Stimulated activated naive CD8-positive, alpha-beta T cell treated with anti-CD3 and anti-CD28 coated beads, Interleukin-15, amount 100 ng/mL, for 72 hours (primary cell): ENCODE results near the gene HES1.

Source experiments
- ATAC-seq: fragments of 150-1000 bp; cut with Tn5 transposase; 2 replicates; pipeline ENCODE4 v1.10.0; 2021; ENCODE audit warnings: mild to moderate bottlenecking, moderate library complexity
- DNase-seq, 2 donors: peaks; one replicate each; pipeline ENCODE4 v3.0.0; 2021 to 2022
- H3K27ac Mint-ChIP-seq, 2 donors: one replicate each; pipeline ENCODE4 v1.8.0; 2022; ENCODE audit warnings: mild to moderate bottlenecking in 2 of 2, mixed read lengths in 2 of 2, moderate library complexity in 2 of 2
- H3K27me3 Mint-ChIP-seq: one replicate; pipeline ENCODE4 v1.8.0; 2022; ENCODE audit warnings: mixed read lengths
- H3K4me1 Mint-ChIP-seq: one replicate; pipeline ENCODE4 v1.8.0; 2022; ENCODE audit warnings: mild to moderate bottlenecking, mixed read lengths
- H3K4me3 Mint-ChIP-seq, 2 donors: one replicate each; pipeline ENCODE4 v1.8.0; 2022; ENCODE audit warnings: mild to moderate bottlenecking in 2 of 2, mixed read lengths in 2 of 2, moderate library complexity in 1 of 2
- H3K9me3 Mint-ChIP-seq, 2 donors: one replicate each; pipeline ENCODE4 v1.8.0; 2022; ENCODE audit warnings: mixed read lengths in 2 of 2

Gene HES1

DNA sequence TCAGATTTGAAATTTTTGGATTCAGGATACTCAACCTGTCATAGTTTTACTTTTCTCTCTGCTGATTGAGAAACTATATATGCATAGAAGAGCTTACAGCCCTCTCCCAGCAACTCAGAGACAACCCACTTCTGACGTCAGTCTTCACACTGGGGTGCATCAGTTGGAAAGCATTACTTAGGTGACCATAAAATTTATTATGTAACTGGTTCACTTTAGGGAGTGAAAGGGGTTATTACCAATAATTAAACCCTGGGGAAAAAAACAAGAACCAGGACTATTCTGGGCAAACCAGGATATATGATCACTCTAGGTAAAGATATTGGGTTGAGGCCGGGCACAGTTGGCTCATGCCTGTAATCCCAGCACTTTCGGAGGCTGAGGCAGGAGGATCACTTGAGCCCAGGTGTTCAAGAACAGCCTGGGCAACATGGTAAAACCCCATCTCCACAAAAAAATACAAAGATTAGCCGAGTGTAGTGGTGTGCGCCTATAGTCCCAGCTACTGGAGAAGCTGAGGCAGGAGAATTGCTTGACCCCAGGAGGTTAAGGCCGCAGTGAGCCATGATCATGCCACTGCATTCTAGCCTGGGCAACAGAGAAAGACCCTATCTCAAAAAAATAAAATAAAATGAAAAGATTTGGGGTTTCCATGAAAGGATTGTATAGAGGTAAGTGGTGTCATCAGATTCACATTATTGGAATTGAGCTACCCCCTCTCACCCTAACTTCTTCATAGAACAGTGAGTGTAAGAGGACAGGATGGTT, 27.1 kb downstream of the HES1 start:
- H3K27me3 Mint-ChIP-seq = peaks cover 59% of the 10 kb centered on the region

GRCh38 chr3:194163697-194164096, 27.7 kb downstream of the HES1 start:
- H3K4me1 Mint-ChIP-seq = no peaks in the 10 kb centered on the region
- ATAC-seq = no peak
- H3K27ac Mint-ChIP-seq = no peak overlapping the region
- DNase-seq = no peak
- peaks cover 64% of the 10 kb centered on the region for H3K27me3 Mint-ChIP-seq
- H3K9me3 Mint-ChIP-seq = no peaks in the 10 kb centered on the region
- no peak overlapping the region for H3K4me3 Mint-ChIP-seq

More for the DNA sequence above, 27.1 kb downstream of the HES1 start:
- Mint-ChIP-seq H3K9me3 (no peaks in the 10 kb centered on the region), H3K4me1 (no peaks in the 10 kb centered on the region), H3K27ac (no peak overlapping the region), H3K4me3 (no peak overlapping the region)
- DNase-seq = no peak
- ATAC-seq = no peak

DNA sequence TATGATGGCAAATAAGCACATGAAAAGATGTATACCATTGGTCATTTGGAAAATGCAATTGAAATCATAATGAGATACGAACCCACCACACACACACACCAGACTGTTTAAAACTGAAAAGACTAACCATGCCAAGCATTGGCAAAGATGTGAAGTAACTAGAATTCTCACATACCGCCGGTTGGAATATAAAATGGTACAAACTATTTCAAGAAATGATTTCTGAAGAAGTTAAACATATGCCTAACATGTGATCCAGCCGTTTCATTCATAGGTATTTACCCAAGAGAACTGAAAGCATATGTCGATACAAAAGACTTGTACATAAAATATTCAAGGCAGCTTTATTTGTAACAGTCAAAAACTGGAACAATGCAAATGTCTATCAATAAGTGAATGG, 28.9 kb downstream of the HES1 start:
- Mint-ChIP-seq H3K9me3 (no peaks in the 10 kb centered on the region), H3K4me3 (no peak overlapping the region), H3K4me1 (no peaks in the 10 kb centered on the region), H3K27ac (no peak overlapping the region), H3K27me3 (peaks cover 75% of the 10 kb centered on the region)
- DNase-seq (no peak), ATAC-seq (no peak)

DNA sequence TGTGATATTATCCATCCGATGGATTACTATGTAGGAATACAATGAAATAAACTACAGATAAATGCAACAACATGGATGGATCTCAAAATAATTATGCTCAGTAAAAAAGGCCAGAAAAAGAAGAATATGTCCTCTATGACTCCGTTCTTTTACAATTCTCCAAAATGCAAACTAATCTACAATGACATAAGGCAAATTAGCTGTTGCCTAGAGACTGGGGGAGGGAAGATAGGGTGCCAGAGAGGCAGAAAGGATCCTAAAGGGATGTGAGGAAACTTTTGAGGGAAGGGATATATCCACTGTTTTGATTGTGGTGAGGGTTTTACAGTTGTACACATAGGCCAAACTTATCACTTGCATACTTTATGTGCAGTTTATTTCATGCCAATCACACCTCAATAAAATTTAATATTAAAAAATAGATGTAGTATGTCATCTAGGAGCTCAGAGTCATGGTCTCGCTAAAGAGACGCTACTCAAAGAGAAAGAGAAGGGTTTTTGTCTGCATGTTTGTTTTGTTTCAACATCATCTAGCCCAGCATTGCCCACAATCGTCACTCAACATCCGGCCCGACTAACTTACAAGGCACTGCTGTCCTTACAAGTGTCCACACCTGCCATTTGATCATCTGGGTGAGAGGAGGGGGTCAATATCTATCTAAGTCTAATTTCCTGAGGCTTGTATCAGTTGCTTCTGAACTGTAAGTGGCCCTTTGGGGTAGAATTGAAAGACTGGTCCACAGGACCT, 29.5 kb downstream of the HES1 start:
- H3K4me3 Mint-ChIP-seq = no peak overlapping the region
- H3K27ac Mint-ChIP-seq = no peak overlapping the region
- peaks cover 70% of the 10 kb centered on the region for H3K27me3 Mint-ChIP-seq
- H3K4me1 Mint-ChIP-seq = no peaks in the 10 kb centered on the region
- ATAC-seq (no peak), DNase-seq (no peak)
- H3K9me3 Mint-ChIP-seq = no peaks in the 10 kb centered on the region

- Mint-ChIP-seq H3K9me3 (no peaks in the 10 kb centered on the region), H3K27me3 (peaks cover 56% of the 10 kb centered on the region)
- ATAC-seq = no peak
Measured at GRCh38 chr3:194166682-194167479, 30.9 kb downstream of the HES1 start.

DNA sequence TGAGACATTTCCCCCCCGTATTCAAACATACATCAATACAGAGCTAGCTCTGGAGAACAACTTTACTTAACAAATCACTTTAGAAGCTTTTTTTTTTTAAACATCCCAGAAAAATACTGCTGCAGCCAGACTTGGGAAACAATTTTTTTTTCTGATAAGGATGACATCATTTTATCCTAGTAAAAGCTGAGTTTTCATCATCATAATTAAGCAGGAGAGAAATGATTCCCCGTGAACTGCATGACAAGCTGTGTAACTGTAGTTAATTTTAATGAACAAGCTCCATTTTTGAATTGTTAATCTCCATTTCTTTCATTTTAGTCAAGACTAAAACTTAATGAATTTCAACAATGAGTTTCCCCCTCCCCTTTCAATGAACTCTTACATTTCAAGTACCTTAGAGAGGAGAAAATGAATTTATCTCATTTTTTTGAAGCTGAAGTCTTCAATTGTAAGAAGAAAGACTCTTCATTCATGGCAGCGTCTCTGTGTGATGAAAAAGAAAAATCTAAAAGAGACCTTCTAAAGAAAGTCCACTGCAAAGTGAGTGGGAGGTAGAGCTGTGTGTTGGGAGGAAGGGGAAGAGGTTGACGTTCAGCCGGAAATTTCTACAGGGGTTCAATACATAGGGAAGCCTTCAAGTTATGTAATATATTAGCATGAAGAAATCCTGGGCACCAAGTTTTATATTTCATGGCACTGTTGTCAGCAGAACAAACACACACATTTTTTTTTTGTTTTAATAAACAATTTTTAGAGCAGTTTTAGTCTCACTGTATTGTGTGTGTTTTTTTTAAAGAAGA, 31.7 kb downstream of the HES1 start:
- Mint-ChIP-seq H3K9me3 (no peaks in the 10 kb centered on the region), H3K27me3 (peaks cover 49% of the 10 kb centered on the region), H3K4me1 (no peaks in the 10 kb centered on the region), H3K27ac (no peak overlapping the region), H3K4me3 (no peak overlapping the region)
- ATAC-seq (no peak), DNase-seq (no peak)

More at GRCh38 chr3:194166682-194167479, 30.9 kb downstream of the HES1 start:
- Mint-ChIP-seq H3K4me3 (no peak overlapping the region), H3K27ac (no peak overlapping the region), H3K4me1 (no peaks in the 10 kb centered on the region)
- DNase-seq = no peak

DNA sequence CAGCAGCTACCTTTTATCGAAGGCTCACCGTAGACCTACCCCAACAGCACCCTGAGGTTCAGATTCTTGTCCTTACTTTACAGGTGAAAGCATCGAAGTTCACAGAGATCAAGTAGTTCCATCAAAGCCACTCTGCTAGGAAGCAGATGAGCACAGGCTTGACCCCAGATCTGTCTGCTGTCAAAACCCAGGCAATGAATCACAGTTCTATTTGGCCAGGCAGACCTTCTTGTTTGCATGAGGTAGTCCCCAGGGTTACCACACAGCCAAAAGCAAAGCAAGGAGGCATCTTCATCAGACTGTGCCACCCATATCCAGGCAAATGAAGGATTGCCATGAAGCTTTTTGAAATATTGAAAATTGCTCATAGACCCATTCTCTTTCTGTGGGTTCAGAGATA, 33.0 kb downstream of the HES1 start:
- H3K27me3 Mint-ChIP-seq = peaks cover 44% of the 10 kb centered on the region
- H3K27ac Mint-ChIP-seq = no peak overlapping the region
- H3K4me1 Mint-ChIP-seq = no peaks in the 10 kb centered on the region
- ATAC-seq (no peak), DNase-seq (no peak)
- H3K9me3 Mint-ChIP-seq = no peaks in the 10 kb centered on the region
- no peak overlapping the region for H3K4me3 Mint-ChIP-seq

- Mint-ChIP-seq H3K4me3 (no peak overlapping the region), H3K9me3 (no peaks in the 10 kb centered on the region), H3K27me3 (peaks cover 39% of the 10 kb centered on the region), H3K27ac (no peak overlapping the region), H3K4me1 (no peaks in the 10 kb centered on the region)
- ATAC-seq = no peak
- no peak for DNase-seq
Measured at GRCh38 chr3:194169595-194169994, 33.6 kb downstream of the HES1 start.

- no peak for DNase-seq
- no peaks in the 10 kb centered on the region for H3K4me1 Mint-ChIP-seq
- H3K9me3 Mint-ChIP-seq = no peaks in the 10 kb centered on the region
- no peak overlapping the region for H3K27ac Mint-ChIP-seq
- no peak for ATAC-seq
- peaks cover 35% of the 10 kb centered on the region for H3K27me3 Mint-ChIP-seq
- H3K4me3 Mint-ChIP-seq = no peak overlapping the region
Measured at GRCh38 chr3:194170793-194171192, 34.8 kb downstream of the HES1 start.

- ATAC-seq (no peak), DNase-seq (no peak)
- Mint-ChIP-seq H3K9me3 (no peaks in the 10 kb centered on the region), H3K27ac (no peak overlapping the region), H3K4me3 (no peak overlapping the region), H3K27me3 (peaks cover 18% of the 10 kb centered on the region), H3K4me1 (no peaks in the 10 kb centered on the region)
Measured at GRCh38 chr3:194174406-194174805, 38.5 kb downstream of the HES1 start.

DNA sequence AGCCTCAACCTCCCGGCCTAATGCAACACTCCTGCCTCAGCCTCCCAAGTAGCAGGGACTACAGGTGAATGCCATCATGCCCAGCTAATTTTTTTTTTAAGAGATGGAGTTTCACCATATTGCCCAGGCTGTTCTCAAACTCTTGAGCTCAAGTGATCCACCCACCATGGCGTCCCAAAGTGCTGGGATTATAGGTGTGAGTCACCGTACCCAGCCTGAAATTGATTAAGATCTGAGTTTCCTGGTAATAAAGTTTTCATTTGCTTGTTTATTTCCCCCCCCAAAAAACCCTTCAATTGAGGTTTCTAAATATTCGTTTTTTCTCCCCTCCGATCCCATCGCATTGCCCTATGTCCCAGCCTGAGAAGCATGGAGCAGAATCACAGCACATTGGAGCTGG, 39.0 kb downstream of the HES1 start:
- no peak for ATAC-seq
- no peak overlapping the region for H3K27ac Mint-ChIP-seq
- DNase-seq = no peak
- no peaks in the 10 kb centered on the region for H3K4me1 Mint-ChIP-seq
- peaks cover 14% of the 10 kb centered on the region for H3K27me3 Mint-ChIP-seq
- no peaks in the 10 kb centered on the region for H3K9me3 Mint-ChIP-seq
- H3K4me3 Mint-ChIP-seq = no peak overlapping the region

- H3K27ac Mint-ChIP-seq = no peak overlapping the region
- H3K9me3 Mint-ChIP-seq = no peaks in the 10 kb centered on the region
- ATAC-seq (no peak), DNase-seq (no peak)
- no peak overlapping the region for H3K4me3 Mint-ChIP-seq
- H3K27me3 Mint-ChIP-seq = peaks cover 14% of the 10 kb centered on the region
- no peaks in the 10 kb centered on the region for H3K4me1 Mint-ChIP-seq
Measured at GRCh38 chr3:194176274-194176991, 40.5 kb downstream of the HES1 start.

DNA sequence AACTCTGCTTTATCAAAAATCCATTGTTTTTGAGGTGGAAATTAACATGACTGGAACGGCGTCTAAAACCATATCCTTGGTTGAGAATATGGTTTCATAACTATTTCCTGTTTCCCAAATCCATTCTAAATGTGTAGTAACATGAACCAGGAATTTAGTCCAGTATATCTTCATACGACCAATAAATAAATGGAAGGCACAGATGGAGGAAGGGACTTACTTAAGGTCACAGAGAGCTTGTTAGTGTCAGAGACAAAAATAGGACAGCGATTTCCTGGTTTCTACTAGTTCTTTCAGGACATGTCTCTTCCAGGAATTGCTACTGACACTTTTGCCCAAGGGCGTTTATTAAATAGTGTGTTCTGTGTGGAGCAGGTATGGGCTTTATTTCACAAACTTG, 41.2 kb downstream of the HES1 start:
- Mint-ChIP-seq H3K27me3 (peaks cover 14% of the 10 kb centered on the region), H3K9me3 (no peaks in the 10 kb centered on the region), H3K4me1 (no peaks in the 10 kb centered on the region), H3K27ac (no peak overlapping the region), H3K4me3 (no peak overlapping the region)
- DNase-seq (no peak), ATAC-seq (no peak)

DNA sequence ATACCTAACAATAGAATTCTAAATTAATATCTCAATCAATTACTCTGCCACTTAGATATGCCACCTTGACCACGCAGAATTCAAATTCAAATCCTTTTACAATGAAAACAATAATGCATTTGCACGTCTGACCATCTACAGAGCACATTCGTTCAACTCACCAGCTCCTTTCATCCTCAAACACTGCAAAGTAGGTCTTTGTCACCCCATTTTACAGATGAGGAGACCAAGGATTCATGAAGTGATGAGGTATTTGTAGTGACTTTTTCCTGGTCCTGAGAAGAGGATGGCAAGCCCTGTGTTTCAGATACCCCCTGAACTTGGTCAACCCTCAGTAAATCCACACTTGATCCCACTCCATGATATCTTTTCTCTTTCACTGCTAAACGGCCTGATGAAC, 42.2 kb downstream of the HES1 start:
- Mint-ChIP-seq H3K9me3 (no peaks in the 10 kb centered on the region), H3K27ac (peak overlapping the region in 1 of 2 donors; percentile 10), H3K27me3 (peaks cover 14% of the 10 kb centered on the region), H3K4me1 (no peaks in the 10 kb centered on the region), H3K4me3 (no peak overlapping the region)
- ATAC-seq (no peak), DNase-seq (no peak)

DNA sequence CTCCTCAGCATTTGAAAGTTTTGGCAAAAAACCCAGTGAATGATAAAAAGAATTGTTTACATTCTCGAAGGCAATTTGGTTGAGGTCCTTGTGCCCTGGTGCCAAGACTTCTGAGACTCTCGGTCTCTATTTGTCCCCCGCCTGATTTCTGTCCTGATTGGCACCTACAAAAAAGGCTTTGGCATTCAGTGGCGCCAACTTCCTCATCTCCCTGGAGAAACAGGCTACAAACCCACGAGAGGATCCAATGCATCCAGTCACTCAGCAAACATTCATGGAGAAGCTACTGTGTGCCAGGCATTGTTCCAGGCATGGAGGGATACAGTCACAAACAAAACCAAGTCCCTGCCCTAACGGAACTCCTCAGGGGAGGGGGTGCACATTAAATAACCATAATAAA, 42.7 kb downstream of the HES1 start:
- Mint-ChIP-seq H3K27me3 (peaks cover 14% of the 10 kb centered on the region), H3K4me3 (no peak overlapping the region), H3K27ac (peak overlapping the region in 1 of 2 donors; percentile 13), H3K9me3 (no peaks in the 10 kb centered on the region), H3K4me1 (no peaks in the 10 kb centered on the region)
- no peak for DNase-seq
- ATAC-seq = no peak
